Tibial nerve (tissue), 4 donors: Measurements from ENCODE around the gene DIP2C. TPM values are rescaled to one million over a fixed set of nuclear protein-coding genes. Genes with fewer than 3 reads are reported as not detected.
"Not testable (repeated sequence)": the region's sequence is repeated elsewhere in the genome, so short reads cannot be mapped to it uniquely, and the experiment has no call there.

Experiments
- DNase-seq, 2 donors: peaks; one replicate each; pipeline ENCODE4 v3.0.0-alpha.2; 2019; ENCODE audit warnings: low spot score in 2 of 2
- H3K27ac ChIP-seq, 4 donors: fragments of 200-600 bp; sonication (generic) in 3 of 4; one replicate each; pipeline ENCODE4 v1.5.1; 2017 to 2019; ENCODE audit warnings: mild to moderate bottlenecking in 1 of 4
- H3K27me3 ChIP-seq, 2 donors: fragments of 200-600 bp; sonication (generic) in 1 of 2; one replicate each; pipeline versions ENCODE4 v1.5.1 to v1.6.0; 2017 to 2019
- H3K36me3 ChIP-seq, 3 donors: fragments of 200-600 bp; sonication (generic); one replicate each; pipeline ENCODE4 v1.5.1; 2018 to 2019
- H3K4me1 ChIP-seq, 4 donors: fragments of 200-600 bp; sonication (generic) in 3 of 4; one replicate each; pipeline ENCODE4 v1.5.1; 2017 to 2019
- H3K4me3 ChIP-seq, 4 donors: fragments of 200-600 bp; sonication (generic) in 3 of 4; one replicate each; pipeline ENCODE4 v1.5.1; 2017 to 2019; ENCODE audit warnings: mild to moderate bottlenecking in 1 of 4, moderate library complexity in 1 of 4
- H3K9me3 ChIP-seq, 4 donors: fragments of 200-600 bp; sonication (generic) in 3 of 4; one replicate each; pipeline ENCODE4 v1.5.1; 2017 to 2019
- CTCF ChIP-seq, 5 experiments: fragments of 200-600 bp in 3 of 5; fragments of 450-650 bp in 2 of 5; sonication (generic) in 3 of 5; IDR thresholded peaks; one replicate each; pipeline ENCODE4 v1.5.1; 2016 to 2019; ENCODE audit warnings: antibody characterized with exemption in 5 of 5, mild to moderate bottlenecking in 3 of 5, moderate library complexity in 2 of 5
- EP300 ChIP-seq, 2 donors: sonication (generic); formaldehyde crosslinking; IDR thresholded peaks; one replicate each; pipeline ENCODE4 v1.6.1; 2017; ENCODE audit warnings: antibody characterized with exemption in 2 of 2, mild to moderate bottlenecking in 1 of 2
- POLR2A ChIP-seq, 2 donors: fragments of 450-650 bp; IDR thresholded peaks; one replicate each; pipeline ENCODE4 v1.6.1; 2017; ENCODE audit warnings: antibody characterized with exemption in 2 of 2, mild to moderate bottlenecking in 2 of 2, moderate library complexity in 2 of 2
- WGBS, 2 donors: methylation state at CpG; one replicate each; pipeline ENCODE4 v1.1.5; 2018; 5-methylcytosine and 5-hydroxymethylcytosine counted together
- total RNA-seq, 4 donors: library from RNA; depleted of rRNA; stranded (reverse); fragments of >200 nt; gene quantifications; one replicate each; pipeline ENCODE4 v1.1.0, GENCODE V29; 2016

The DIP2C gene
- total RNA-seq, 4 donors from 2014 or later: 31.4 to 46.5 (median 36.0) TPM

DNA sequence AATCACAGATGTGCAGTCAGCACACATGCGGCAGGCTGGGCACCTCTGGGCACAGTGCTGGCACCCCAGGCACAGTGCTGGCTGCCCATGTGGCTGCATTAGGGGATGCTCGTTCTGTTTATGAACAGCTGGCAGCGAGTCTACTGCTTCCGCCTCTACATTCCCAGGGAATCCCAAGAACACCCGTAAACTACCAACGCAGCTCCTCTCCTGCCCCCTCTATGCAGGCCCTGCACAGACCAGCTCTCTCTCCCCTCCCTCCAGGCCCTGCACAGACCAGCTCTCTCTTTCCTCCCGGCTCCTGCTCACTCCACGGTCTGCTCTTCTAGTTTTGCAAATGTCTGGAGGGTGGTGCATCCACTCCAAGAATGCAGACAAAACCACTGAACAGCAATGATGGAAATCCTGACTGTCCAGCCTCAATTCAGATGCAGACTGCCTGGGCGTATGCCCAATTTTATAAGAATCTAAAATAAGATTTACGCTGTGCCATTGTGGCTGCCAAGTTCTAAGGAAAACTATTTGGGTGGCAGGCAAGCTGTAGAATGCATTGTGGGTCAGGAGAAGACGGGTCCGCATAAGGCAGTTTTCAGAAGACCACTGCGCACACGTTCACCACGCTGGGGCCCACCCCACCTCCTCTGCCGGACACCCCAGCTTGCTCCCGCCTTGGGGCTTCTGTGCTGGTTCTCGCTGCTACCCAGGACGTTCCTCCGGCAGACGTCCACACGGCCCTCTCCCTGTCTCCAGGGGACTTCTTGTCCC is 319.6 kb downstream of the DIP2C start:
- Histone ChIP-seq H3K27me3 (no peaks in the 10 kb centered on the region), H3K27ac (peak overlapping the region in 3 of 4 donors; percentile 4 to 39 (median 11)), H3K9me3 (no peaks in the 10 kb centered on the region), H3K36me3 (peaks cover 0 to 59% (median 0%) of the 10 kb centered on the region in 3 donors), H3K4me3 (no peak overlapping the region), H3K4me1 (peaks cover 0 to 30% (median 8%) of the 10 kb centered on the region in 4 donors)
- no peak for TF ChIP-seq CTCF (IDR thresholded peaks at IDR 0.05)
- no peak for TF ChIP-seq EP300 (IDR thresholded peaks at IDR 0.05)
- no peak for TF ChIP-seq POLR2A (IDR thresholded peaks at IDR 0.05)
- 67 to 72% methylated on average over 22 of the region's 22 CpGs for WGBS, 2 donors
- DNase-seq: no peak

DNA sequence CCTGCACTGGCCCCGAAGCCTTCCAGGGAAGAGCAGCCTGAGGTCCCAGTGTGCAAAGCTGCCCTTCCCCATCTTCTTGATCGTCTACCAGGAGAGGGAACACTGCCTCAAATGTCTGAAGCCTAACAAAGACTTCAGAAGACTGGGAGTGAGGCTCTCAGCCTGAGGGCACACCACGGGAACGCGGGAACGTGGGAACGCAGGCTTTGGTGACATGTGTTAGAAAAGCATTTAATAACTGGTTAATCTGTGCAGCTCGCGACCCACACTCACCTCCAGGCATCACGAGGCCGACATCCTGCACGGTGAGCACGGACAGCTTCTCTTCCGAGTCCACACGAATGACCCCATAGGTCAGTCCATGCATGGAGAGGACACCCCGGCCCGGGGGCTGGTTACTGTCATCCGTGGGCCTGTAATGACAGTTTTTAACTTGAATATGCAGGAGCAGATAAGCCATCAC is 320.2 kb downstream of the DIP2C start:
- no peak for DNase-seq
- H3K4me3 ChIP-seq: no peak overlapping the region
- no peaks in the 10 kb centered on the region for H3K27me3 ChIP-seq
- H3K36me3 ChIP-seq: peaks cover 0 to 64% (median 0%) of the 10 kb centered on the region in 3 donors
- peaks cover 0 to 28% (median 8%) of the 10 kb centered on the region in 4 donors for H3K4me1 ChIP-seq
- H3K9me3 ChIP-seq: no peaks in the 10 kb centered on the region
- TF ChIP-seq EP300 (IDR thresholded peaks at IDR 0.05) (no peak), CTCF (IDR thresholded peaks at IDR 0.05) (no peak), POLR2A (IDR thresholded peaks at IDR 0.05) (no peak)
- WGBS, 2 donors: 70 to 72% methylated on average over 16 to 18 of the region's 18 CpGs
- peak overlapping the region in 2 of 4 donors; percentile 4 to 39 for H3K27ac ChIP-seq

DNA sequence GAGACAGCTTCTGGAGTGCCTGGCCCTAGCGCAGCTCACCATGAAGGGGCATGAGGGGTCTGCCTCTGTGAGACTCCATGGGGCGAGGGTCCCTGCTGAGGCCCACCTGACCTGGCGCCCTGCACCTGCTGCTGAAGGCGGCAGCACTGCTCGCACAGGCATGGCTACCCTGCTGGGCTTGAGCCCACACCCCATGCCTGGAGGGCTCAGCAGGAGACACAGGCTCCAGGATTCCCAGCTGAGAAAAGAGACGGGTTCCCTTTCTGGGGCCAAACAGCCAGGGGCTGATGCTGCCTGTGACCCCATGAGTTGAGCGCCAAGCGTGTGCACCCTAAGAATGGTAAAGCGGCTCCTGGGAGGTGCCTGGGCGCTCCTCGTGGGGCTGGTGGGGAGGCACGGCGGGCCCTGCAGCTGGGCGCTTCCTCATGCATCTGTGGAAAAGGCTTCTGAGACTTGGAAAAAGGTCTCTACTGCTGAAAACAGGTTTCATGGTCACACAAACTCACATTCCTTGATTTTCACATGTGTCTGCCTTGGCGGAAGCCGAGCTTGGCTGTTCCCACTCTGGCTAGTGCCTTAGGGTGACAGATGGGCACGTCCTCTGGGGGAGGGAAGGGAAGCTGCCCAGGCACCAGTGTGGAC is 320.8 kb downstream of the DIP2C start:
- TF ChIP-seq EP300 (IDR thresholded peaks at IDR 0.05): no peak
- TF ChIP-seq POLR2A (IDR thresholded peaks at IDR 0.05): no peak
- TF ChIP-seq CTCF (IDR thresholded peaks at IDR 0.05): no peak
- Histone ChIP-seq H3K27ac (peak overlapping the region in 1 of 4 donors; percentile 39), H3K9me3 (no peaks in the 10 kb centered on the region), H3K4me3 (no peak overlapping the region), H3K36me3 (peaks cover 0 to 69% (median 0%) of the 10 kb centered on the region in 3 donors), H3K4me1 (peaks cover 0 to 22% (median 6%) of the 10 kb centered on the region in 4 donors), H3K27me3 (no peaks in the 10 kb centered on the region)
- WGBS, 2 donors: 96 to 97% methylated on average over 16 of the region's 17 CpGs
- no peak for DNase-seq

DNA sequence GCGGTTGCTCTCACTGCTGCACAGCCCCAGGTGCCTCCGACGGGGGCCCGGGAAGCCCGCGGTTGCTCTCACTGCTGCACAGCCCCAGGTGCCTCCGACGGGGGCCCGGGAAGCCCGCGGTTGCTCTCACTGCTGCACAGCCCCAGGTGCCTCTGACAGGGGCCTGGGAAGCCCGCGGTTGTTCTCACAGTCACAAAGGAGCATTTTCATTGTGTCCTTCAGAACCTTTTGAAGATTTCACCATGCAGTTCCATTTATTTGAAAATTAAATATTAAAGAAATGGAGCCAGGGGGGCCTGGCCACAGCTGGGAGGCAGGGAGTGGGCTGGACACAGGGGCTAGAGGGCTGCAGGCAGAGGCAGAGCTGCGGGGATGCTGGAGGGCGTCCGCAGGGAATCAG is 321.4 kb downstream of the DIP2C start:
- Histone ChIP-seq H3K36me3 (peaks cover 0 to 75% (median 0%) of the 10 kb centered on the region in 3 donors), H3K4me1 (peaks cover 0 to 16% (median 3%) of the 10 kb centered on the region in 4 donors)
- not testable (repeated sequence) for H3K9me3 ChIP-seq, H3K27me3 ChIP-seq, H3K4me3 ChIP-seq, H3K27ac ChIP-seq, DNase-seq
- 93 to 95% methylated on average over 10 to 12 of the region's 16 CpGs for WGBS, 2 donors

DNA sequence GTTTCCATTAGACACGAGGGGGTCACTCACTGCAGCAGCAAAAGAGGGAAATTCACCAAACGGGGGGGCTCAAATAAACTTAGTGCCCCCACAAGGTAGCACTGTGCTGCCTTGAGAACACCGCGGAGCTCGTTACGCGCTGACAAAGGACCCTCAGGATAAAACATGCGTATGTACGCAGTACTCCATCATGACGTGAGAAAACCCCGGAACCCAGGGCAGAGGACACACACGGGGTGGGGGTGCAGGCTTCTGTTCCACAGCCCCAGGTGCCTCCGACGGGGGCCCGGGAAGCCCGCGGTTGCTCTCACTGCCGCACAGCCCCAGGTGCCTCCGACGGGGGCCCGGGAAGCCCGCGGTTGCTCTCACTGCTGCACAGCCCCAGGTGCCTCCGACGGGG is 321.8 kb downstream of the DIP2C start:
- Histone ChIP-seq H3K4me3 (no peak overlapping the region), H3K27ac (no peak overlapping the region), H3K27me3 (no peaks in the 10 kb centered on the region), H3K36me3 (peaks cover 0 to 80% (median 0%) of the 10 kb centered on the region in 3 donors), H3K4me1 (peaks cover 0 to 12% (median 2%) of the 10 kb centered on the region in 4 donors), H3K9me3 (no peaks in the 10 kb centered on the region)
- 88 to 94% methylated on average over 17 to 23 of the region's 25 CpGs for WGBS, 2 donors
- TF ChIP-seq POLR2A (IDR thresholded peaks at IDR 0.05) (no peak), CTCF (IDR thresholded peaks at IDR 0.05) (no peak), EP300 (IDR thresholded peaks at IDR 0.05) (no peak)
- no peak for DNase-seq
